CD14-positive monocyte (primary cell): ENCODE data around the gene SPTLC2. TPM values are rescaled to one million over a fixed set of nuclear protein-coding genes. Genes with fewer than 3 reads are reported as not detected.

Experiments used
- DNase-seq, 3 donors: peaks; one replicate each; pipeline ENCODE4 v3.0.0-alpha.2; 2011 to 2022
- H2AFZ ChIP-seq: 2 replicates; pipeline ENCODE4 v1.6.0; 2012; ENCODE audit warnings: mild to moderate bottlenecking, low read depth, low read length, inconsistent platforms; ENCODE audit not compliant: insufficient read depth, poor library complexity, severe bottlenecking
- H3K27ac ChIP-seq, 2 donors: 1 replicate in 1 of 2; 2 replicates in 1 of 2; pipeline ENCODE4 v1.5.1; 2012 to 2013; ENCODE audit warnings: low read length in 2 of 2, control low read depth in 1 of 2, inconsistent platforms in 1 of 2, low read depth in 1 of 2, mild to moderate bottlenecking in 1 of 2
- H3K27me3 ChIP-seq, 2 donors: one replicate each; pipeline versions ENCODE4 v1.6.0 to v1.6.1; 2011 to 2013; ENCODE audit warnings: low read length in 2 of 2; ENCODE audit not compliant: control insufficient read depth in 2 of 2, insufficient read depth in 2 of 2
- H3K36me3 ChIP-seq, 2 donors: replicated peaks in 1 of 2; 1 replicate in 1 of 2; 2 replicates in 1 of 2; pipeline versions ENCODE4 v1.5.1 to v1.6.1; 2012 to 2013; ENCODE audit warnings: low read length in 2 of 2, control low read depth in 1 of 2, inconsistent platforms in 1 of 2, mild to moderate bottlenecking in 1 of 2; ENCODE audit not compliant: insufficient read depth in 2 of 2, control insufficient read depth in 1 of 2
- H3K4me1 ChIP-seq, 2 donors: 1 replicate in 1 of 2; 2 replicates in 1 of 2; pipeline versions ENCODE4 v1.5.1 to v1.6.1; 2012 to 2013; ENCODE audit warnings: low read length in 2 of 2, control low read depth in 1 of 2, inconsistent platforms in 1 of 2, mild to moderate bottlenecking in 1 of 2, moderate library complexity in 1 of 2; ENCODE audit not compliant: insufficient read depth in 2 of 2, control insufficient read depth in 1 of 2
- H3K4me2 ChIP-seq: replicated peaks from 2 replicates; pipeline ENCODE3; 2012; ENCODE audit warnings: low read length, moderate library complexity, mild to moderate bottlenecking; ENCODE audit not compliant: poor library complexity, severe bottlenecking; ENCODE audit errors: extremely low read depth
- H3K4me3 ChIP-seq, 3 experiments: fragments of 200-600 bp in 1 of 3; sonication (generic) in 1 of 3; replicated peaks in 1 of 3; 1 replicate in 2 of 3; 2 replicates in 1 of 3; pipeline ENCODE4 v1.5.1; 2011 to 2013; ENCODE audit warnings: low read length in 3 of 3, mild to moderate bottlenecking in 3 of 3, control low read depth in 2 of 3, low read depth in 2 of 3, inconsistent platforms in 1 of 3, moderate library complexity in 1 of 3
- H3K79me2 ChIP-seq: 2 replicates; pipeline ENCODE4 v1.6.0; 2012; ENCODE audit warnings: mild to moderate bottlenecking, control low read depth, inconsistent platforms, low read length, moderate library complexity; ENCODE audit not compliant: insufficient read depth
- H3K9ac ChIP-seq: 2 replicates; pipeline ENCODE4 v1.6.0; 2017; ENCODE audit warnings: low read length, mild to moderate bottlenecking; ENCODE audit not compliant: insufficient read depth, poor library complexity, severe bottlenecking
- H3K9me3 ChIP-seq, 2 donors: replicated peaks in 1 of 2; 1 replicate in 1 of 2; 2 replicates in 1 of 2; pipeline versions ENCODE4 v1.5.1 to v1.6.1; 2012 to 2013; ENCODE audit warnings: low read length in 2 of 2, control low read depth in 1 of 2; ENCODE audit not compliant: control insufficient read depth in 1 of 2, insufficient read depth in 1 of 2
- H4K20me1 ChIP-seq: 2 replicates; pipeline ENCODE4 v1.6.0; 2012; ENCODE audit warnings: mild to moderate bottlenecking, low read length, control low read depth, moderate library complexity; ENCODE audit not compliant: insufficient read depth
- H3K27ac Mint-ChIP-seq, 7 donors: one replicate each; pipeline ENCODE4 v1.8.0; 2020; ENCODE audit warnings: mild to moderate bottlenecking in 7 of 7, mixed read lengths in 7 of 7, moderate library complexity in 6 of 7, inconsistent platforms in 2 of 7
- H3K27me3 Mint-ChIP-seq, 3 donors: one replicate each; pipeline ENCODE4 v1.8.0; 2021 to 2022; ENCODE audit warnings: low read depth in 3 of 3, mild to moderate bottlenecking in 3 of 3, mixed read lengths in 3 of 3, moderate library complexity in 3 of 3, inconsistent platforms in 1 of 3
- H3K36me3 Mint-ChIP-seq, 2 donors: one replicate each; pipeline ENCODE4 v1.8.0; 2020; ENCODE audit warnings: mixed read lengths in 2 of 2, inconsistent platforms in 1 of 2, mild to moderate bottlenecking in 1 of 2
- H3K4me1 Mint-ChIP-seq: one replicate; pipeline ENCODE4 v1.8.0; 2020; ENCODE audit warnings: mild to moderate bottlenecking, mixed read lengths
- H3K4me3 Mint-ChIP-seq, 2 donors: one replicate each; pipeline ENCODE4 v1.8.0; 2020; ENCODE audit warnings: mild to moderate bottlenecking in 2 of 2, mixed read lengths in 2 of 2, moderate library complexity in 1 of 2
- H3K9me3 Mint-ChIP-seq, 7 donors: one replicate each; pipeline ENCODE4 v1.8.0; 2020 to 2022; ENCODE audit warnings: mixed read lengths in 7 of 7, mild to moderate bottlenecking in 6 of 7, moderate library complexity in 6 of 7, inconsistent platforms in 2 of 7
- CTCF ChIP-seq: fragments of 200-600 bp; IDR thresholded peaks from one replicate; pipeline ENCODE4 v1.8.0; 2022; ENCODE audit warnings: antibody characterized with exemption, mild to moderate bottlenecking
- WGBS: methylation state at CpG from one replicate; pipeline ENCODE4 v1.1.5; 2013; ENCODE audit warnings: missing lambda C conversion rate; ENCODE audit not compliant: insufficient coverage; 5-methylcytosine and 5-hydroxymethylcytosine counted together
- intact Hi-C, 2 donors: fragments of 100-400 bp; cut with micrococcal nuclease; formaldehyde crosslinking; loops; one replicate each; pipeline versions ENCODE4 v1.15.0 to v1.15.1; 2023
- polyA plus RNA-seq, 3 donors: library from polyadenylated mRNA; depleted of rRNA in 1 of 3; unstranded in 2 of 3; stranded (reverse) in 1 of 3; fragments of 300-500 nt in 2 of 3; fragments of >200 nt in 1 of 3; fragmentation: Illumina TruSeq in 2 of 3; gene quantifications; 1 replicate in 2 of 3; 2 replicates in 1 of 3; pipeline ENCODE4 v1.2.3, GENCODE V29; 2012 to 2021

The SPTLC2 gene
- polyA plus RNA-seq, 3 donors = 38.1 to 81.9 (median 73.1) TPM

GRCh38 chr14:77603654-77604255, 12.7 kb downstream of the SPTLC2 start:
- Histone ChIP-seq H3K9ac (no peak overlapping the region), H4K20me1 (peaks cover 98% of the 10 kb centered on the region), H3K79me2 (peaks cover 100% of the 10 kb centered on the region), H3K9me3 (no peaks in the 10 kb centered on the region), H3K4me2 (peak overlapping the region; percentile 26), H2AFZ (no peak overlapping the region), H3K27me3 (no peaks in the 10 kb centered on the region), H3K36me3 (no peaks in the 10 kb centered on the region), H3K27ac (peak overlapping the region in 1 of 2 donors; percentile 42), H3K4me1 (peaks cover 48 to 60% of the 10 kb centered on the region in 2 donors), H3K4me3 (no peak overlapping the region)
- peaks cover 87% of the 10 kb centered on the region for H3K4me1 Mint-ChIP-seq
- peak overlapping the region; percentile 37 to 78 (median 53) for H3K27ac Mint-ChIP-seq
- H3K36me3 Mint-ChIP-seq = peaks cover 11 to 20% of the 10 kb centered on the region in 2 donors
- DNase-seq = peak in 2 of 3 donors; percentile 52 to 53
- TF ChIP-seq CTCF = peak; percentile 36
- WGBS = 32% methylated on average over 4 of the region's 8 CpGs
- H3K27me3 Mint-ChIP-seq = no peaks in the 10 kb centered on the region
- intact Hi-C loops = loop anchor here in 1 of 2 donors (10.0 kb wide), 1 partner anchor 101 kb away; the partner anchor contains the start of genes ALKBH1 and SLIRP
- H3K4me3 Mint-ChIP-seq = peak overlapping the region in 1 of 2 donors; percentile 52
- H3K9me3 Mint-ChIP-seq = no peaks in the 10 kb centered on the region

GRCh38 chr14:77603031-77603430, 13.4 kb downstream of the SPTLC2 start:
- no peaks in the 10 kb centered on the region for H3K9me3 Mint-ChIP-seq
- H3K4me3 Mint-ChIP-seq = no peak overlapping the region
- peaks cover 85% of the 10 kb centered on the region for H3K4me1 Mint-ChIP-seq
- peak overlapping the region in 1 of 7 donors; percentile 71 for H3K27ac Mint-ChIP-seq
- Histone ChIP-seq H3K4me3 (no peak overlapping the region), H3K4me2 (no peak overlapping the region), H3K4me1 (peaks cover 46 to 57% of the 10 kb centered on the region in 2 donors), H2AFZ (no peak overlapping the region), H3K27ac (peak overlapping the region in 1 of 2 donors; percentile 42), H3K9ac (no peak overlapping the region), H3K27me3 (no peaks in the 10 kb centered on the region), H3K79me2 (peaks cover 100% of the 10 kb centered on the region), H3K36me3 (no peaks in the 10 kb centered on the region), H4K20me1 (peaks cover 96% of the 10 kb centered on the region), H3K9me3 (no peaks in the 10 kb centered on the region)
- no peak for TF ChIP-seq CTCF
- intact Hi-C loops = loop anchor here in 1 of 2 donors (10.0 kb wide), 1 partner anchor 102 kb away; the partner anchor contains the start of genes ALKBH1 and SLIRP
- DNase-seq = no peak
- 60% methylated on average over 1 of the region's 1 CpG for WGBS
- H3K36me3 Mint-ChIP-seq = peaks cover 11 to 20% of the 10 kb centered on the region in 2 donors
- no peaks in the 10 kb centered on the region for H3K27me3 Mint-ChIP-seq
